Stimulated activated naive B cell treated with anti-CD40 and anti-IgM and Interleukin-4, amounts not matched to agents 10 μg/mL and 1 μg/mL and 100 μg/mL, for 72 hours (primary cell): ENCODE results near the gene RAP1GAP2.

ENCODE experiments used
- ATAC-seq, 2 donors: fragments of 150-1000 bp; cut with Tn5 transposase; replicated peaks; 2 replicates each; pipeline ENCODE4 v1.10.0; 2021; ENCODE audit warnings: moderate library complexity in 1 of 2
- DNase-seq: peaks from one replicate; pipeline ENCODE4 v3.0.0; 2021
- H3K27ac Mint-ChIP-seq: one replicate; pipeline ENCODE4 v1.8.0; 2022; ENCODE audit warnings: mild to moderate bottlenecking, mixed read lengths
- H3K27me3 Mint-ChIP-seq, 2 donors: one replicate each; pipeline ENCODE4 v1.8.0; 2022; ENCODE audit warnings: mixed read lengths in 2 of 2
- H3K36me3 Mint-ChIP-seq, 2 donors: one replicate each; pipeline ENCODE4 v1.8.0; 2022; ENCODE audit warnings: mixed read lengths in 2 of 2, mild to moderate bottlenecking in 1 of 2
- H3K4me1 Mint-ChIP-seq, 2 donors: one replicate each; pipeline ENCODE4 v1.8.0; 2022; ENCODE audit warnings: mixed read lengths in 2 of 2, mild to moderate bottlenecking in 1 of 2
- H3K4me3 Mint-ChIP-seq, 2 donors: one replicate each; pipeline ENCODE4 v1.8.0; 2022; ENCODE audit warnings: mild to moderate bottlenecking in 2 of 2, mixed read lengths in 2 of 2, moderate library complexity in 1 of 2
- H3K9me3 Mint-ChIP-seq, 2 donors: one replicate each; pipeline ENCODE4 v1.8.0; 2022; ENCODE audit warnings: mixed read lengths in 2 of 2, mild to moderate bottlenecking in 1 of 2

The RAP1GAP2 gene

DNA sequence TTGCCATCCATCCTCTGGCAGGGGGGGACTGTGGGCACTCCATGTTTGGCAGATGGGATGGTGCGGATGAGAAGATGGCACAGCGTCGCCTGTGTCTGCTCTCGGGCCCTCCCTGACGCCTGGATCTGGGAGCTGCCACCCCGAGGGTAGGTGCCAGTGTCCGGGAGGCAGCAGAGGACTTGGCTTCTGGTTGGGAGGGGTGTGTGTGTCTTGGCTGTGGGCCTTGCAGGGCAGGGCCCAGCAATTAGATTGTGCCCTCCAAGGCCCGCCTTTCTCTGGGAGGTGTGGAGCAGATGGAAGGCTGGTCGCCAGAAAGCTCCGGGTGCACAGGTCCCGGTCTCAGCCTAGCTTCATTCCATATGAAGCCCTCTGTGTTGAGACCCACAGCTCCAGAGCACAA is 1.4 kb downstream of the RAP1GAP2 start:
- Mint-ChIP-seq H3K4me3 (peak overlapping the region in 1 of 2 donors; percentile 87), H3K4me1 (peaks cover 49 to 65% of the 10 kb centered on the region in 2 donors), H3K27ac (no peak overlapping the region), H3K36me3 (peaks cover 0 to 8% of the 10 kb centered on the region in 2 donors), H3K27me3 (peaks cover 3 to 4% of the 10 kb centered on the region in 2 donors), H3K9me3 (no peaks in the 10 kb centered on the region)
- no peak for ATAC-seq
- DNase-seq: no peak

DNA sequence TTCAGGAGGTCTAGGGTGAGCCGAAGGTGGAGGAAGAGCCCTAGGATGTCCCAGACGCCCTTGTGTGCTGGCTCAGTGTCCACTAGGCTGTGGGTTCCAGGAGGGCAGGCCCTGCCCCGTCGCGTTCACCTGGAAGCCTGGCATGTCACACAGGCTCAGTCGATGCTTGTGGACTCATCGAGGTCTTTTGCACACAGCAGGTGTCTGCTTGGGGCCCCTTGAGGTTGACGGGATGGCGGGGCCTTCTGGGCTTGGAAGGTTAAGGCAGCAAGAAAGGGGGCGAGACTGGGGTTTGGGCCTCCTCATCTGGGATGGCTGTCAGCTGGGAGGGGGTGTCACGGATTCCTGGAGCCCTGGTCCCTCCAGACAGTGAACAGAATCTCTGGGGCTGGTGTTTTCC is 1.9 kb downstream of the RAP1GAP2 start:
- H3K27me3 Mint-ChIP-seq: peaks cover 3 to 4% of the 10 kb centered on the region in 2 donors
- H3K9me3 Mint-ChIP-seq: no peaks in the 10 kb centered on the region
- H3K4me1 Mint-ChIP-seq: peaks cover 47 to 59% of the 10 kb centered on the region in 2 donors

DNA sequence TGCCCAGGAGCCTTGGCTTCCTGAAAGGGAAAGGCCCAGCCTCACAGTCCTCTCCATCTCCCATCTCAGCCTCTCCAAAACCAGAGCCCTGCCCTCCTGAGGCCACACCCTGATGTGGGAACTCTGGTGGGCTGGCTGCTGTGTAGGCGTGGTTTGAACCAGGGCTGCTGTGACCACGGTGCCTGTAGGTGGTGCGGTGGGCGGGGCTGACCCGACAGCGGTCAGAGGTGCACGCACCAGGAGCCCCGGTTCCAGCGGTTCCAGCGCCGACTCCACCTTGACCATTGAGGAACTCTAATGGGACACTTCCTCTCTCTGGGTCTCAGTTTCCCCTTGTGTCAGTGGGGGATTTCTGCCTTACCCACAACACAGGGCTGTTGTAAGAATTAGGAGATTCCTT is 2.4 kb downstream of the RAP1GAP2 start:
- H3K27ac Mint-ChIP-seq: no peak overlapping the region
- peaks cover 3 to 4% of the 10 kb centered on the region in 2 donors for H3K27me3 Mint-ChIP-seq

More for the DNA sequence above, 1.9 kb downstream of the RAP1GAP2 start:
- Mint-ChIP-seq H3K27ac (no peak overlapping the region), H3K4me3 (no peak overlapping the region), H3K36me3 (peaks cover 0 to 13% of the 10 kb centered on the region in 2 donors)
- ATAC-seq (no peak), DNase-seq (no peak)

DNA sequence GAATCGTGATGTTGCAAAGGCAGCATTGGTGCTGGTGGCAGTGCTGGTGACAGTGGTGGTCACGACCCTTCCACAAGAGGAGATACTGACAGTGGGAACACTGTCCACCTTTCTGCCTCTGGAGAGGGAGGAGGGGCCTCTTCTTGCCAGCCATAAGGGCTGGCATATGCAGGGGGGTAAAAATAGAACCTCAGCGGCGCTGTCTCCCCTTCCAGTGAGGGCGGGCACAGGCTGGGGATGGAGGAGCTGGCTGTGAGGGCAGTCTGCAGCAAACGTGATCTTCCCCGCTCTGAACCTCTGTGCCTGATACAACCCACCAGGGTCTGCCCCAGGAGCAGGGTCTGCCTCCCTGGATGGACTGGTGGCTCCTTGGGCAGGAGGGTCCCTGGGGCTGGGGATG is 3.4 kb downstream of the RAP1GAP2 start:
- Mint-ChIP-seq H3K4me3 (no peak overlapping the region), H3K4me1 (peaks cover 37 to 44% of the 10 kb centered on the region in 2 donors), H3K9me3 (no peaks in the 10 kb centered on the region), H3K36me3 (peaks cover 0 to 19% of the 10 kb centered on the region in 2 donors), H3K27me3 (peaks cover 3 to 4% of the 10 kb centered on the region in 2 donors), H3K27ac (no peak overlapping the region)
- ATAC-seq (no peak), DNase-seq (no peak)

More for the DNA sequence above, 2.4 kb downstream of the RAP1GAP2 start:
- no peak overlapping the region for H3K4me3 Mint-ChIP-seq
- H3K4me1 Mint-ChIP-seq: peaks cover 45 to 54% of the 10 kb centered on the region in 2 donors
- ATAC-seq: no peak
- no peaks in the 10 kb centered on the region for H3K9me3 Mint-ChIP-seq
- H3K36me3 Mint-ChIP-seq: peaks cover 0 to 18% of the 10 kb centered on the region in 2 donors
- no peak for DNase-seq

DNA sequence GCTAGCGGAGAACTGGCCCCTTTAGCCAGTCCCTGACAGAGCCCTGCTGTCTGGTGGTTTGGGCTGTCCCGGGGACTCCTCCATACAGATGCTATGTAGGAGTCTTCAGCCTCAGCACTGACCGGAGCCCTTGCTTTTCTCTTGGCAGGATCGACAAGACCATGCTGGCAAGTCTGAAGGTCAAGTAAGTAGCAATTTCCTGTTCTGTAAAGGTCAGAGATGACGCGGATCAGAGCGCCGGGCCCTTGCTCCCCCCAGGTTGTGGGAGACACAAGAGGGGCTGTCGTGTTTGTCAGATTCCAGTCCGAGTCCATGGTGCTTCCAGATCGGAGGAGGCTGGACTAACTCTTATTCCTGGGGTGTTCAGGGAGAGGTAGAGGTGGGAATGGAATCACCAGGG is 4.1 kb downstream of the RAP1GAP2 start:
- ATAC-seq: no peak
- H3K27ac Mint-ChIP-seq: peak overlapping the region; percentile 20
- H3K4me1 Mint-ChIP-seq: peaks cover 33 to 37% of the 10 kb centered on the region in 2 donors
- H3K9me3 Mint-ChIP-seq: no peaks in the 10 kb centered on the region
- H3K4me3 Mint-ChIP-seq: no peak overlapping the region
- peaks cover 0 to 19% of the 10 kb centered on the region in 2 donors for H3K36me3 Mint-ChIP-seq
- peaks cover 3 to 4% of the 10 kb centered on the region in 2 donors for H3K27me3 Mint-ChIP-seq
- no peak for DNase-seq

DNA sequence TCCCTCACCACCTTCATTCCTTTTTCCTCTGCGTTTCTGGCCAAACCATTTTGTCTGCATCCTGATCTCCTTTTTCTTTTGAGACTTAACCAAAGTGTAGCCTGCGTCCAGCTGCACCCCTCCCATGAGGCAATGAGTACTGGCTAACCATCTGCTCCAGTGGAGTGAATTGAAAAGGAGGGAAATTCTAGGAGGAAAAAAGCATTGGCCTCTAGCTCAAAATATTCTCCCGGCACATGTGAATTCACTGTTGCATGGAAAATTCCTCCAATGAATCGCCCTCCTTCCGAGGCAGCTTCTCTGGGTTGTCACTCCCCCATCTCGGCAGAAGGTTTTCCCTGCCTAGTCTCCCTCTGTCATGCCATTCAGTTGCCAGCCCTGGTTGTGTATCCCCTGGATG is 5.6 kb downstream of the RAP1GAP2 start:
- Mint-ChIP-seq H3K4me3 (no peak overlapping the region), H3K27ac (no peak overlapping the region), H3K36me3 (peaks cover 0 to 19% of the 10 kb centered on the region in 2 donors), H3K9me3 (no peaks in the 10 kb centered on the region), H3K27me3 (peaks cover 1 to 4% of the 10 kb centered on the region in 2 donors), H3K4me1 (peaks cover 18 to 23% of the 10 kb centered on the region in 2 donors)
- ATAC-seq (no peak), DNase-seq (no peak)

DNA sequence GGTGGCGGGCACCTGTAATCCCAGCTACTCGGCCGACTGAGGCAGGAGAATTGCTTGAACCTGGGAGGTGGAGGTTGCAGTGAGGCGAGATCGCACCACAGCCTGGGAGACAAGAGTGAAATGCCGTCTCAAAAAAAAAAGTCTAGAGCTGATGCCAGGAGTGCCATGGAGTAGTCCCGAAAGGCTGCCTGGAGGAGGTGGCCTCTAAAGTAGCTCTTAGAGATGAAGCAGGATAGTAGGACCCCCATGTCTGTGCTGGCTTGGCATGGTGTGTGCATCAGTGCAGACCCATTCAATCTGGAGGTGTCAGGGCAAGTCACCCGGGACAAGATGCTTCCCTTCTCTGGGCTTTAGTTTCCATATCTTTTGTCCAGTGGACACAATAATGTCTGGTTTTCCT is 6.3 kb downstream of the RAP1GAP2 start:
- Mint-ChIP-seq H3K27me3 (no peaks in the 10 kb centered on the region), H3K9me3 (no peaks in the 10 kb centered on the region), H3K36me3 (peaks cover 0 to 19% of the 10 kb centered on the region in 2 donors), H3K4me1 (peaks cover 11 to 18% of the 10 kb centered on the region in 2 donors), H3K27ac (no peak overlapping the region), H3K4me3 (no peak overlapping the region)
- ATAC-seq (no peak), DNase-seq (no peak)

DNA sequence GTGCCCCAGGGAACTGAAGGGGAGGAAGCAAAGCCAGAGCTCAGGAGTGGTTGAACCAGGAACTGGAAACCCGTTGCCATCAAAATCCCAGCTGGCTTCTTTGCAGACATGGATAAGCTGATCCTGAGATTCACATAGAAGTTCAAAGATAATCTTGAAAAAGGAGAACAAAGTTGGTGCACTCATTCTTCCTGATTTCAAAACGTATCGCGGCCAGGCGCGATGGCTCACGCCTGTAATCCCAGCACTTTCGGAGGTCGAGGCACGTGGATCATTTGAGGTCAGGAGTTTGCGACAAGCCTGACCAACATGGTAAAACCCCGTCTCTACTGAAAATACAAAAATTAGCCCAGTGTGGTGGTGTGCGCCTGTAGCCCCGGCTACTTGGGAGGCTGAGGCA is 7.1 kb downstream of the RAP1GAP2 start:
- ATAC-seq (no peak), DNase-seq (no peak)
- no peaks in the 10 kb centered on the region for H3K27me3 Mint-ChIP-seq
- no peaks in the 10 kb centered on the region for H3K9me3 Mint-ChIP-seq
- peaks cover 0 to 19% of the 10 kb centered on the region in 2 donors for H3K36me3 Mint-ChIP-seq
- H3K4me3 Mint-ChIP-seq: no peak overlapping the region
- H3K4me1 Mint-ChIP-seq: peaks cover 3 to 15% of the 10 kb centered on the region in 2 donors
- H3K27ac Mint-ChIP-seq: no peak overlapping the region

DNA sequence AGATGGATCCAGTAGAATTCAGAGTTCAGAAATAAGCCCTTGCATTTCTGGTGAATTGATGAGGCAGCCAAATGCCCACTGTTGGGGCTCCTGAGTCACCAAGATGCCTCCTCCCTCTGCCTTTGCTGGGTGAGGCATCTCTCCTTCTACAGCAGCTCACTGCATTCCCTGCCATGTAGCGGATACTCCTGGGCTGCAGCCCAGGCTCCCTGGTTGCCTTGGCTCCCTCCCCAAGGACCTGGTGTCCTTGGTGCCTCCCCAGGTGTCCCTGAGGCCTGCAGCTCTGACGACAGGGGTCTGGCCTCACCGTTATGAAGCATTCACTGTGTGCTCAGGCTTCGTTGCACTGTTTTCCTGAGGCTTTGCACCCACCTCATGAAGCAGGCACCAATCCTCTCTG is 7.7 kb downstream of the RAP1GAP2 start:
- no peaks in the 10 kb centered on the region for H3K27me3 Mint-ChIP-seq
- peaks cover 2 to 15% of the 10 kb centered on the region in 2 donors for H3K4me1 Mint-ChIP-seq
- H3K9me3 Mint-ChIP-seq: no peaks in the 10 kb centered on the region
- DNase-seq: no peak
- H3K27ac Mint-ChIP-seq: no peak overlapping the region
- H3K4me3 Mint-ChIP-seq: no peak overlapping the region
- peaks cover 0 to 19% of the 10 kb centered on the region in 2 donors for H3K36me3 Mint-ChIP-seq
- no peak for ATAC-seq

DNA sequence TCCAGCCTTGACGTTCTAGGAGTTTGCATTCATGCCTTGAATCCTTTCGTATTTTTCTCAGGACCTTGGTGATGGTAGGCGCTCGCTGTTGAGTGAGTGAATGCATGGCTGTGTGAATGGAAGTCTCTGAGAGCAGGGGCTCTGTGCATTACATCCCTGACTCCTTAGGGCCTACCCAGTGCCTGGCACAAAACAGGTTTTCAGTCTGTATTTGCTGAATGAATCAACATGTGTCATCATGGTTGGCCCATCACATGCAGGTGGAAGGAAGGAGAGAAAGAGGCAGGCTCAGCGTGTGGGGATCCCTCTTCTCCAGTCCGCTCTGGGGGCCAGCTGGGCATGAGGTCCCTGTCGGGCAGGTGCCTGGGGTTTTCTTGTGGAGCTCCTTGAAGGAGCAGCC is 8.7 kb downstream of the RAP1GAP2 start:
- H3K4me3 Mint-ChIP-seq: no peak overlapping the region
- peaks cover 4 to 15% of the 10 kb centered on the region in 2 donors for H3K4me1 Mint-ChIP-seq
- peaks cover 0 to 19% of the 10 kb centered on the region in 2 donors for H3K36me3 Mint-ChIP-seq
- no peak overlapping the region for H3K27ac Mint-ChIP-seq
- no peaks in the 10 kb centered on the region for H3K27me3 Mint-ChIP-seq
- no peaks in the 10 kb centered on the region for H3K9me3 Mint-ChIP-seq
- no peak for DNase-seq
- ATAC-seq: no peak

DNA sequence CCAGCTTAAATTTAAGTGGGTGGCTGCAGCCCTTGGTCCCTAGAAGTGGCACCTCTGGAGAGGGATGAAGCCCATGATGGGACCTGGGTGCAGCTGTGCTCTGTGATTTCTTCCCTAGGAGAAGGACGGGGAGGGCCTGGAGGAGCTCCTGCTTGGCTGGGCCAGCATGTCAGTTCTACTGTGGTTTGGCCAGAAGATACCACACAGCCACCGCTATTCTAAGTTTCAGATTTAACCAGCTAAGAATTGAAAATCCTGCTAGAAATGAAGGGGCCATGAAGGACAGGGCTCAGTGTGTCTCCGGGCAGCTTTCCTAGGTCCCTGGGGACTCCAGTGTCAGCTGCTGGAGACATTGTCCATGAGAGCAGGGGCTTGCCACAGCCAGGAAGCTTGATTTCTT is 9.7 kb downstream of the RAP1GAP2 start:
- H3K4me1 Mint-ChIP-seq: peaks cover 3 to 12% of the 10 kb centered on the region in 2 donors
- no peak for DNase-seq
- H3K27me3 Mint-ChIP-seq: no peaks in the 10 kb centered on the region
- no peaks in the 10 kb centered on the region for H3K9me3 Mint-ChIP-seq
- H3K36me3 Mint-ChIP-seq: peaks cover 0 to 15% of the 10 kb centered on the region in 2 donors
- H3K27ac Mint-ChIP-seq: no peak overlapping the region
- H3K4me3 Mint-ChIP-seq: no peak overlapping the region
- no peak for ATAC-seq

DNA sequence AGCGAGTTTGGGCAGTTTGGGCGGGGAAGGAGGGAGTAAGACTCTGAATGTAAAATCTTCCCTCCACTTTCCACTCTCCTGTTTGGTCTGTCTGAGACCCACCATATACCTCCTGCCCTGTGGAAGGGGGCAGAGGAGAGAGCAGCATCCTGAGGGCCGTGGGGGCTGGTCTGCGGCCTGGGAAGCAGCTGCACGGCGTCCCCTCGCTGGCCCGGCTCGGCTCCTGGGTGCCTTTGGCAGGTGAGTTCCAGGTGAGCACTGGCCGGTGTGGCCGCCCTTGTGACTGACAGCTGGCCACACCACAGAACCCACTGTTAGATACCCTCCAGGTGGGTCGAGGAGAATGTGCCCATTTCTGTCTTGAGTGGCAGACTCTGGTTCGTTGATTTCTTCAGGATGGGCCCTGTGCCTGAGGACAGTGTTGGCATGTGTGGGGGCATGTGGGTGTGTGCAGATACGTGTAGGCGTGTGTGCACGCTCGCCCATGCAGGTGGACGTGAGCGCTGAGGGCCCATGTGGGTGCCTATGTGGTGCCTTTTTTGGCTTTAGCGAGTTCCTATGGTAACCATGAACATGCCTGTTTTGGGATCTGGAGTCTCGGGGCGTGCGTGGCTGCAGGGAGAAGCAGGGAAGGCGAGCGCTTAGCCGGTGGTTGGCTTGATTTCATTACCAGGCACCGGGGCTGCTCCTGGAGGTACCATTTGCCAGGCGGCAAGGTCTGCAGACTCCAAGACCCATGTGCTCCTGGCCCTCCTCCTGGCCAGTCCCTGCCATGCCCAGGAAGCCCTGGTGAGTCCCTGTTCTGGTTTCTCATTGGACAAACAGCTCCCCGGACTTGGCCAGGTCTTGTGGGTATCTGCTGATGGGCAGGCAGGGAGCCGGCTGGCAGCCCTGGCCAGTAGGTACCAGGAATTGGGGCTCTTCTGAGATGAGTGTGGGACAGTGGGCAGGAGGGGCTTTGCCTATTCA is 12.4 kb downstream of the RAP1GAP2 start:
- Mint-ChIP-seq H3K4me1 (peaks cover 10 to 32% of the 10 kb centered on the region in 2 donors), H3K27me3 (no peaks in the 10 kb centered on the region), H3K36me3 (peaks cover 0 to 1% of the 10 kb centered on the region in 2 donors), H3K4me3 (no peak overlapping the region), H3K27ac (no peak overlapping the region), H3K9me3 (no peaks in the 10 kb centered on the region)
- ATAC-seq (no peak), DNase-seq (no peak)

DNA sequence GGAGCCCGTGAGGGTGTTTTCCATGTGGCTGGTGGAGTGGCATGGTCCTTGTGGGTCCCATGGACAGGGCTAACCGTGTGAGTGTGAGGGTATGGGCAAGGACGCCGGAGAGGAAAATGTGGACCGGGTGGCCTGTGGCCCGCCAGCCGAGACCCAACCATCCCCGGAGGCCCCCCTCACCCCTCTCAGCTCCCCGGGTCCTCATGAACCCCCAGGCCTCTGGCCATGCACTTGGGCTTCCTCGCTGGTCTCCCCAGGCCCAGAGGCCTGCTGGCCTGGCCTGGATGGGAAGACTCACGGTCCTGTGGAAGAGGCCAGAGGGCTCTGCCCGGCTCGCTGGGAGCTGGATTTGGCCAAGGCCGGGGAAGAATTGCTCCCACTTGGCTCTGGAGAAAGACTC is 13.1 kb downstream of the RAP1GAP2 start:
- ATAC-seq (no peak), DNase-seq (no peak)
- H3K27me3 Mint-ChIP-seq: no peaks in the 10 kb centered on the region
- no peak overlapping the region for H3K27ac Mint-ChIP-seq
- peaks cover 13 to 37% of the 10 kb centered on the region in 2 donors for H3K4me1 Mint-ChIP-seq
- H3K4me3 Mint-ChIP-seq: no peak overlapping the region
- H3K9me3 Mint-ChIP-seq: no peaks in the 10 kb centered on the region
- no peaks in the 10 kb centered on the region for H3K36me3 Mint-ChIP-seq

DNA sequence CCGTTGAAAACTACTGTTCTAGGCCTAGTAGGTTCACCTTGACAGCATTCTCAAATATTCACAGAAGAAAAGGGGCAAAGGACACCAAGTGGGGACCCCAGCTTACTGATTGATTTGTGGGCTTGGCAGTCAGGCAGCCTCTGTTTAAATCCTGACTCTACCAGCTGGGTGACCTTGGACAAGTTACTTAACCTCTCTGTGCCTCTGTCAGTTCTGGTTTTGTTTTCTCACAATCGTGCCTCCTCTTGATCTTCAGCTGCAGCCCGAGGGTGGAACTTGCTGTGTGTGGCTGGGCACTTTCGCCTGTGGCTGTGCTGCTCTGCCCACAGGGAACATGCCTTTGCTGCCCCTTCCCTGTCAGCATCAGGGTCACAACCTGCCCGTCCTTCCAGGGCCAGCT is 17.8 kb downstream of the RAP1GAP2 start:
- DNase-seq (no peak), ATAC-seq (peak; percentile 28 to 33)
- peak overlapping the region; percentile 32 to 64 for H3K4me3 Mint-ChIP-seq
- no peaks in the 10 kb centered on the region for H3K9me3 Mint-ChIP-seq
- no peaks in the 10 kb centered on the region for H3K36me3 Mint-ChIP-seq
- peaks cover 17 to 54% of the 10 kb centered on the region in 2 donors for H3K4me1 Mint-ChIP-seq
- H3K27ac Mint-ChIP-seq: no peak overlapping the region
- no peaks in the 10 kb centered on the region for H3K27me3 Mint-ChIP-seq
